Activated CD4-positive, alpha-beta T cell treated with anti-CD3 and anti-CD28 coated beads for 1 hour (primary cell): ENCODE data around the gene DCUN1D3.
A peak's percentile ranks its signal among the peaks of the same experiment; 100 is the strongest.
"Not testable (repeated sequence)": the region's sequence is repeated elsewhere in the genome, so short reads cannot be mapped to it uniquely, and the experiment has no call there.

Experiments
- DNase-seq: peaks from one replicate; pipeline ENCODE4 v3.0.0-alpha.2; 2020

Gene DCUN1D3, protein sequence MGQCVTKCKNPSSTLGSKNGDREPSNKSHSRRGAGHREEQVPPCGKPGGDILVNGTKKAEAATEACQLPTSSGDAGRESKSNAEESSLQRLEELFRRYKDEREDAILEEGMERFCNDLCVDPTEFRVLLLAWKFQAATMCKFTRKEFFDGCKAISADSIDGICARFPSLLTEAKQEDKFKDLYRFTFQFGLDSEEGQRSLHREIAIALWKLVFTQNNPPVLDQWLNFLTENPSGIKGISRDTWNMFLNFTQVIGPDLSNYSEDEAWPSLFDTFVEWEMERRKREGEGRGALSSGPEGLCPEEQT

GRCh38 chr16:20900299-20901067, at the start of gene DCUN1D3, which contains the start of gene LYRM1:
Gene DCUN1D3, minus strand, starts transcription at chr16:20900358. Its CDS starts 37,820 bp downstream, at chr16:20862538.
Gene LYRM1, plus strand, starts transcription at chr16:20900771. Its CDS starts 14,785 bp downstream, at chr16:20915556.
- peak; percentile 77 for DNase-seq

DNA sequence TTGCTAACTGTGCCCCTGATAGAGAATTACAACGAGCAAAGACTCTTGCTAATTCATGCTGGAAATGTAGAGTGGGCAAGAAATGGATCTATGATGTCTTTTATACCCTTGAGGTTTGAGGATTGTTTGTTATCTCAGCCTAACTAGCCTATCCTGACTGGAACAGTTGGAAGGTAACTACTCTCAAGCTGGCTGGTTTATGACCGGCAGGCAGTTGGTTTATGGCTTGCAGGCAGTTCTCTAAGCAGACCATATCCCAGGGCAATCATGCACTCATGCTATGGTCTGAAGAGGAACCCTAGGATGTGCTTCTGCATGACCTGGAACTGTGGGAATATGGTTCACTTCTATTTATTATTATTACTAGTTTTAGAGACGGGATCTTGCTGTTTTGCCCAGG, 49.5 kb upstream of the DCUN1D3 start:
- no peak for DNase-seq

DNA sequence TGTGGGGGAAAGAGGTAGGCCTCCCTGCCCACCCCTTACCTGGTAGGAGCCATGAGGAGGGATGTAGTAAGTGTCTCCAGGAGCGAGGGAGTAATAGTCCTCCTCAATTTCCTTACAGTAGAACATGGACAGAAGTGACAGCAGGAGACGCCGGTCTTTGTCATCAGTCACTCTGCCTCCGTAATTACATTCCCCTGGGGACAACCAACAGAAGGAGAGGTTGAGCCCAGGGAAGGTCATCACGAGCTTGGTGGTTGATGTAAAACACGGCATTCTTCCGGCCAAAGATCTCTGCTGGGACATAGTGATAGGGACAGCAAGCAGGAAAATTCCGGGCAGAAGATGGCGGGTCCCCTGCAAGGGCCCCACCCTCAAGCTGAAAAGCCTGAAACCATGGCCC, 48.3 kb upstream of the DCUN1D3 start:
- DNase-seq: no peak

DNA sequence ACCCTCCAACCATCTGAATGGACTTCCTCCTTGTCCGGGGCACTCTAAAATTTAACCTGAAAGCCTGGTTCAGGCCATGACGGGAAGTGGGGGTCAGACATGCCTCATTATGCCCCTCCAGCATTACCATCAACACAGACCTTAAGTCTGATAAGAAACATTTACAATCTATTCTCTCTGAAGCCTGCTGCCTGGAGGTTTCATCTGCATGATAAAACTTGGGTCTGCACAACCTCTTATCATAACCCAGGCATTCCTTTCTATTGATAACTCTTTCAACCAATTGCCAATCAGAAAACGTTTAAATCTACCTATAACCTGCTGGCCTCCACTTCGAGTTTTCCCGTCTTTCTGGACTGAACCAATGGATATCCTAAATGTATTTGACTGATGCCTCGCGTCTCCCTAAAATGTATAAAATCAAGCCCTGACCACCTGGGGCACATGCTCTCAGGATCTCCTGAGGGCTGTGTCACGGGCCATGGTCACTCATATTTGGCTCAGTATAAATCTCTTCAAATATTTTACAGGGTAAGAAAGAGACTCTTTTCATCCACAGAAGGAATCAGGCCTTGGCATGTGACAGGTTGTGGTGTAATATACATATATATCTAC, 46.0 kb upstream of the DCUN1D3 start:
- no peak for DNase-seq

- DNase-seq: not testable (repeated sequence)
Observed at GRCh38 chr16:20945575-20945875, 45.4 kb upstream of the DCUN1D3 start.

DNA sequence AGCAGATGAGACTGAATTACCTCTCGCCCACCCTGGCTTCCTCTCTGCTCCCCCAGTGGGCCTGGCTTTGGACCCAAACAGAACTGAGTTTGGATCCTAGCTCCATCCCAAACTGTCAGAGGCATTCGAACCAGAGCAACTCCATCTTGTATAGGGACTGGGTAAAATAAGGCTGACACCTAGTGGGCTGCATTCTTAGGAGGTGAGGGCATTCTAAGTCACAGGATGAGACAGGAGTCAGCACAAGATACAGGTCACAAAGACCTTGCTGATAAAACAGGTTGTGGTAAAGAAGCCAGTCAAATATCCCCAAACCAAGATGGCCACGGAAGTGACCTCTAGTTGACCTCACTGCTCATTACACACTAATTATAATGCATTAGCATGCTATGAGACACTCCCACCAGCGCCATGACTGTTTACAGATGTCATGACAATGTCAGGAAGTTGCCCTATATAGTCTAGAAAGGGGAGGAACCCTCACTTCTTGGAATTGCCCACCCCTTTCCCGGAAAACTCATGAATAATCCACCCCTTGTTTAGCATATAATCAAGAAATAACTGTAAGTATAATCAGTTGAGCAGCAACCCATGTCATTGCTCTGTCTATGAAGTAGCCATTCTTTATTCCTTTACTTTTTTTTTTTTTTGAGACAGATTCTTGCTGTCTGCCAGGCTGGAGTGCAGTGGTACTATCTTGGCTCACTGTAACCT, 44.9 kb upstream of the DCUN1D3 start:
- no peak for DNase-seq

GRCh38 chr16:20942256-20942655, 42.1 kb upstream of the DCUN1D3 start:
- DNase-seq: no peak

GRCh38 chr16:20941636-20941926, 41.4 kb upstream of the DCUN1D3 start:
- DNase-seq: no peak

GRCh38 chr16:20940871-20941635, 40.9 kb upstream of the DCUN1D3 start:
- DNase-seq: no peak

GRCh38 chr16:20939611-20940010, 39.5 kb upstream of the DCUN1D3 start:
- no peak for DNase-seq

DNA sequence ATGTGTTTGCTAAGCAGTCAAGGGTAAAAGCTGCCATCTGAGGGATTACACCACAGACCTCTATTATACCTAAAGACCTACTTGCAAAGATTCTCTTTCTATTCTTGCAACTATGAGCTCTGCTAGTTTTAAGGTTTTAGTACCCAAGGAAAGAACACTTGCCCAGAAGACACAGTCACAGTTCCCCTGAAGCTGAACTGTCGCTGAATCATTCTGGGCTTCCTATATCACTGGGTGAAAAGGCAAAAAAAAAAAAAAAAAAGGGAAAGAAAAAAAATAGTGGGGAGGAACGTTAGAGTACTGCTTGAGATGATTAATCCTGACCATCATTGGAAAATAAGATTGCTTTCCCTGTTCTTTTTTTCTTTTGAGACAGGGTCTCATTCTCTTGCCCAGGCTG, 38.3 kb upstream of the DCUN1D3 start:
- DNase-seq: no peak

- no peak for DNase-seq
Observed at GRCh38 chr16:20937736-20938135, 37.6 kb upstream of the DCUN1D3 start.

- no peak for DNase-seq
Observed at GRCh38 chr16:20933589-20933988, 33.4 kb upstream of the DCUN1D3 start.

GRCh38 chr16:20931066-20931600, 31.0 kb upstream of the DCUN1D3 start:
- no peak for DNase-seq

GRCh38 chr16:20930365-20930690, 30.2 kb upstream of the DCUN1D3 start:
- DNase-seq: no peak

- not testable (repeated sequence) for DNase-seq
Observed at GRCh38 chr16:20929676-20930364, 29.7 kb upstream of the DCUN1D3 start.

GRCh38 chr16:20928774-20929411, 28.7 kb upstream of the DCUN1D3 start:
- DNase-seq: no peak

GRCh38 chr16:20925751-20926150, 25.6 kb upstream of the DCUN1D3 start:
- DNase-seq: no peak

- no peak for DNase-seq
Observed at GRCh38 chr16:20923876-20924275, 23.7 kb upstream of the DCUN1D3 start.

DNA sequence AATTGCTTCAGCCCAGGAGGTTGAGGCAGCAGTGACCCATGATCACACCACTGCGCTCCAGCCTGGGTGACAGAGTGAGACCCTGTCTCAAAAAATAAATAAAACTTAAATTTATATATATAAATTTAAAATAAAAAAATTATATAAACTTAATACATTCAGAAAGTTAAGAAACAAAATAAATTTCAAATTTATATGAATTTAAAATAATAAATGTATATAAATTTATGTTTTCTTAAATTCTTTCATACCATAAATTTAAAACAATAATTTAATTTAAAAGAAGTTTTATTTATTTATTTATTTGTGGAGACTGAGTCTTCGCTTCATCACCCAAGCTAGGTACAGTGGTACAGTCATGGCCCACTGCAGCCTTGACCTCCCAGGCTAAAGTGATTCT, 20.6 kb upstream of the DCUN1D3 start:
- no peak for DNase-seq

- DNase-seq: no peak
Observed at GRCh38 chr16:20920091-20920490, 19.9 kb upstream of the DCUN1D3 start.
